Muscle layer of duodenum (tissue), 2 donors: Measurements from ENCODE around the gene FBXW11.

Source experiments
- H3K27ac ChIP-seq: one replicate; pipeline ENCODE4 v1.7.0; 2013; ENCODE audit warnings: mild to moderate bottlenecking, low read length
- H3K27me3 ChIP-seq: one replicate; pipeline ENCODE4 v1.7.0; 2013; ENCODE audit warnings: low read depth, mild to moderate bottlenecking, control low read depth, low read length
- H3K36me3 ChIP-seq, 2 donors: one replicate each; pipeline ENCODE4 v1.7.0; 2013; ENCODE audit warnings: low read length in 2 of 2, control low read depth in 1 of 2, mild to moderate bottlenecking in 1 of 2; ENCODE audit not compliant: insufficient read depth in 2 of 2, control insufficient read depth in 1 of 2
- H3K4me1 ChIP-seq, 2 donors: one replicate each; pipeline ENCODE4 v1.7.0; 2013; ENCODE audit warnings: low read length in 2 of 2, mild to moderate bottlenecking in 2 of 2, control low read depth in 1 of 2, moderate library complexity in 1 of 2; ENCODE audit not compliant: insufficient read depth in 2 of 2, control insufficient read depth in 1 of 2
- H3K4me3 ChIP-seq, 2 donors: one replicate each; pipeline ENCODE4 v1.7.0; 2013; ENCODE audit warnings: low read length in 2 of 2, low read depth in 1 of 2, mild to moderate bottlenecking in 1 of 2
- H3K9me3 ChIP-seq, 2 donors: one replicate each; pipeline ENCODE4 v1.7.0; 2013; ENCODE audit warnings: low read length in 2 of 2, control low read depth in 1 of 2, mild to moderate bottlenecking in 1 of 2; ENCODE audit not compliant: control insufficient read depth in 1 of 2
- donor health status: healthy.

The FBXW11 gene

GRCh38 chr5:171848006-171848405, 158.4 kb downstream of the FBXW11 start:
- no peaks in the 10 kb centered on the region for H3K27me3 ChIP-seq
- no peak overlapping the region for H3K4me3 ChIP-seq
- no peaks in the 10 kb centered on the region for H3K9me3 ChIP-seq
- no peaks in the 10 kb centered on the region for H3K4me1 ChIP-seq
- no peak overlapping the region for H3K27ac ChIP-seq
- H3K36me3 ChIP-seq: peaks cover 0 to 3% of the 10 kb centered on the region in 2 donors

- Histone ChIP-seq H3K27me3 (no peaks in the 10 kb centered on the region), H3K9me3 (no peaks in the 10 kb centered on the region), H3K36me3 (peaks cover 0 to 3% of the 10 kb centered on the region in 2 donors), H3K4me3 (no peak overlapping the region), H3K4me1 (no peaks in the 10 kb centered on the region), H3K27ac (no peak overlapping the region)
Observed at GRCh38 chr5:171847026-171847425, 159.4 kb downstream of the FBXW11 start.

GRCh38 chr5:171846323-171846722, 160.1 kb downstream of the FBXW11 start:
- no peaks in the 10 kb centered on the region for H3K9me3 ChIP-seq
- no peaks in the 10 kb centered on the region for H3K4me1 ChIP-seq
- no peak overlapping the region for H3K27ac ChIP-seq
- no peak overlapping the region for H3K4me3 ChIP-seq
- peaks cover 0 to 3% of the 10 kb centered on the region in 2 donors for H3K36me3 ChIP-seq
- no peaks in the 10 kb centered on the region for H3K27me3 ChIP-seq

- no peak overlapping the region for H3K4me3 ChIP-seq
- no peaks in the 10 kb centered on the region for H3K4me1 ChIP-seq
- H3K27ac ChIP-seq: no peak overlapping the region
- H3K27me3 ChIP-seq: no peaks in the 10 kb centered on the region
- peaks cover 0 to 3% of the 10 kb centered on the region in 2 donors for H3K36me3 ChIP-seq
- H3K9me3 ChIP-seq: no peaks in the 10 kb centered on the region
Observed at GRCh38 chr5:171845857-171846256, 160.6 kb downstream of the FBXW11 start.

GRCh38 chr5:171845040-171845630, 161.3 kb downstream of the FBXW11 start:
- no peak overlapping the region for H3K27ac ChIP-seq
- H3K36me3 ChIP-seq: peaks cover 0 to 3% of the 10 kb centered on the region in 2 donors
- no peaks in the 10 kb centered on the region for H3K27me3 ChIP-seq
- H3K4me1 ChIP-seq: no peaks in the 10 kb centered on the region
- no peak overlapping the region for H3K4me3 ChIP-seq
- no peaks in the 10 kb centered on the region for H3K9me3 ChIP-seq

- no peaks in the 10 kb centered on the region for H3K4me1 ChIP-seq
- no peaks in the 10 kb centered on the region for H3K27me3 ChIP-seq
- H3K4me3 ChIP-seq: no peak overlapping the region
- H3K36me3 ChIP-seq: no peaks in the 10 kb centered on the region
- H3K9me3 ChIP-seq: no peaks in the 10 kb centered on the region
- no peak overlapping the region for H3K27ac ChIP-seq
Observed at GRCh38 chr5:171842777-171843328, 163.6 kb downstream of the FBXW11 start.

GRCh38 chr5:171841984-171842776, 164.3 kb downstream of the FBXW11 start:
- H3K36me3 ChIP-seq: no peaks in the 10 kb centered on the region
- H3K27me3 ChIP-seq: no peaks in the 10 kb centered on the region
- no peak overlapping the region for H3K27ac ChIP-seq
- H3K4me1 ChIP-seq: no peaks in the 10 kb centered on the region
- H3K9me3 ChIP-seq: no peaks in the 10 kb centered on the region
- H3K4me3 ChIP-seq: no peak overlapping the region

GRCh38 chr5:171840711-171841522, 165.5 kb downstream of the FBXW11 start:
- H3K4me3 ChIP-seq: no peak overlapping the region

GRCh38 chr5:171840066-171840465, 166.4 kb downstream of the FBXW11 start:
- no peak overlapping the region for H3K27ac ChIP-seq
- H3K4me1 ChIP-seq: no peaks in the 10 kb centered on the region
- no peaks in the 10 kb centered on the region for H3K36me3 ChIP-seq
- H3K9me3 ChIP-seq: no peaks in the 10 kb centered on the region
- no peaks in the 10 kb centered on the region for H3K27me3 ChIP-seq
- H3K4me3 ChIP-seq: no peak overlapping the region

More at GRCh38 chr5:171840711-171841522, 165.5 kb downstream of the FBXW11 start:
- H3K9me3 ChIP-seq: no peaks in the 10 kb centered on the region
- H3K27me3 ChIP-seq: no peaks in the 10 kb centered on the region
- H3K27ac ChIP-seq: no peak overlapping the region
- no peaks in the 10 kb centered on the region for H3K4me1 ChIP-seq
- H3K36me3 ChIP-seq: no peaks in the 10 kb centered on the region

- Histone ChIP-seq H3K27ac (no peak overlapping the region), H3K27me3 (no peaks in the 10 kb centered on the region), H3K36me3 (no peaks in the 10 kb centered on the region), H3K9me3 (no peaks in the 10 kb centered on the region), H3K4me3 (no peak overlapping the region), H3K4me1 (no peaks in the 10 kb centered on the region)
Observed at GRCh38 chr5:171839112-171839511, 167.3 kb downstream of the FBXW11 start.

- Histone ChIP-seq H3K4me3 (no peak overlapping the region), H3K27me3 (no peaks in the 10 kb centered on the region), H3K9me3 (peaks cover 3% of the 10 kb centered on the region in 2 donors), H3K36me3 (no peaks in the 10 kb centered on the region), H3K4me1 (no peaks in the 10 kb centered on the region), H3K27ac (no peak overlapping the region)
Observed at GRCh38 chr5:171838066-171838465, 168.4 kb downstream of the FBXW11 start.
